ENCODE results near the gene ERFE. TPM values are rescaled to one million over a fixed set of nuclear protein-coding genes. Genes with fewer than 3 reads are reported as not detected.

ERFE gene
- total and polyA plus RNA-seq, 10 of the 15 experiments (the other 5 are each of a cell fraction or from before 2014, with no cell fraction given), result not detected

- Histone ChIP-seq H2AFZ (ENCODE audit: control insufficient read depth, low read depth, low read length) (peak within 1 kb of the TSS; percentile 83), H3K9ac (ENCODE audit: control insufficient read depth, insufficient read depth, low read length) (peak within 1 kb of the TSS; percentile 88), H3K27ac (ENCODE audit: control insufficient read depth, insufficient read depth) (peak within 1 kb of the TSS; percentile 76), H3K4me2 (ENCODE audit: control insufficient read depth, insufficient read depth) (peak within 1 kb of the TSS; percentile 93), H3K4me1 (ENCODE audit: control insufficient read depth, insufficient read depth, low read length) (peaks cover 12% of the 10 kb centered on the region), H3K79me2 (ENCODE audit: control insufficient read depth, insufficient read depth, low read length) (peaks cover 54% of the 10 kb centered on the region), H4K20me1 (ENCODE audit: control insufficient read depth, insufficient read depth) (peaks cover 6% of the 10 kb centered on the region), H3K9me3 (replicated peaks; ENCODE audit: control insufficient read depth, insufficient read depth, low read length) (no peaks in the 10 kb centered on the region), H3K4me3 (peak within 1 kb of the TSS; percentile 79), H3K36me3 (ENCODE audit: control insufficient read depth in 2 of 2, insufficient read depth in 2 of 2, low read length in 1 of 2) (no peaks in the 10 kb centered on the region), H3K27me3 (replicated peaks in 1 of 2; ENCODE audit: control insufficient read depth in 2 of 2, insufficient read depth in 2 of 2, low read length in 1 of 2) (no peaks in the 10 kb centered on the region)
- DNase-seq (ENCODE audit: low read depth, low spot score) (no peak), ATAC-seq (peak; percentile 95), FAIRE-seq (no peak)
- ChIA-PET SMC1A (ENCODE audit: uncharacterized antibody, unreplicated experiment) (interaction anchor here (0.9 to 1.6 kb wide), 4 partner anchors 8 to 375 kb away, joined by 3 to 6 read pairs (median 4); no protein-coding TSS in a partner anchor), POLR2A (interaction anchor here (0.5 to 1.5 kb wide), 5 partner anchors 28 to 1049 kb away, joined by 3 to 5 read pairs (median 4); no protein-coding TSS in a partner anchor), RAD21 (ENCODE audit: unreplicated experiment) (interaction anchor here (0.9 to 1.5 kb wide), 3 partner anchors 60 to 234 kb away, joined by 3 to 5 read pairs (median 3); no protein-coding TSS in a partner anchor), CTCF (interaction anchor here (0.6 to 1.1 kb wide), 4 partner anchors 60 to 273 kb away, joined by 3 to 4 read pairs (median 3); no protein-coding TSS in a partner anchor)
- BruUV-seq (replicated peaks), result no TSS peak
- in situ Hi-C loops (cut with MboI) (no loop called here), intact Hi-C loops (cut with micrococcal nuclease; ENCODE audit: unreplicated experiment) (loop anchor here (5.0 kb wide), 1 partner anchor 39 kb away; the partner anchor contains the start of gene HES6)
- under 1% methylated on average over 78 of the region's 126 CpGs for WGBS (ENCODE audit: insufficient coverage, insufficient replicate concordance, low lambda C conversion rate, missing lambda C conversion rate)
- TF ChIP-seq TCF12 (IDR thresholded peaks at IDR 0.05; ENCODE audit: low read depth, low read length) (peak; percentile 39; the same call in 1 of the 2 replicates), YBX1 (IDR thresholded peaks at IDR 0.05) (no peak), E2F4 (IDR thresholded peaks at IDR 0.05; ENCODE audit: low read depth, low read length) (0 out of 2 replicates have a peak, but pooled peaks have one; percentile 37), HCFC1 (IDR thresholded peaks at IDR 0.05; ENCODE audit: low read length) (peak; percentile 11), ASH2L (IDR thresholded peaks at IDR 0.05; ENCODE audit: borderline replicate concordance, low read depth) (0 out of 2 replicates have a peak, but pooled peaks have one; percentile 66), STAT3 (IDR thresholded peaks at IDR 0.05; ENCODE audit: low read depth, low read length) (no peak), POLR2AphosphoS2 (IDR thresholded peaks at IDR 0.05; ENCODE audit: low read depth, low read length) (peak; percentile 55; the same call in 1 of the 2 replicates), CHD2 (IDR thresholded peaks at IDR 0.05; ENCODE audit: borderline replicate concordance, low read depth, low read length) (peak; percentile 13; the same call in 1 of the 2 replicates), SP1 (IDR thresholded peaks at IDR 0.05; ENCODE audit: low read depth, low read length) (peak; percentile 28), RELA (IDR thresholded peaks at IDR 0.05; ENCODE audit: borderline replicate concordance, partially characterized antibody) (no peak), IKZF1 (conservative IDR thresholded peaks at IDR 0.05) (peak; percentile 83), SIN3A (IDR thresholded peaks at IDR 0.05; ENCODE audit: low read depth, low read length) (0 out of 2 replicates have a peak, but pooled peaks have one; percentile 31), POLR2AphosphoS5 (IDR thresholded peaks at IDR 0.05; ENCODE audit: low read length) (peak; percentile 84), TCF3 (IDR thresholded peaks at IDR 0.05; ENCODE audit: borderline replicate concordance, insufficient read depth, low read depth, low read length) (0 out of 2 replicates have a peak, but pooled peaks have one; percentile 31), CEBPB (IDR thresholded peaks at IDR 0.05; ENCODE audit: borderline replicate concordance in 1 of 2, low read depth in 2 of 2, low read length in 2 of 2) (no peak), TCF7 (IDR thresholded peaks at IDR 0.05; ENCODE audit: borderline replicate concordance) (no peak), PAX8 (IDR thresholded peaks at IDR 0.05) (no peak), SMARCA5 (IDR thresholded peaks at IDR 0.05) (0 out of 2 replicates have a peak, but pooled peaks have one; percentile 10), NR2C1 (IDR thresholded peaks at IDR 0.05) (0 out of 2 replicates have a peak, but pooled peaks have one; percentile 13), PAX5 (IDR thresholded peaks at IDR 0.05; ENCODE audit: borderline replicate concordance, low read depth, low read length) (no peak), GATAD2B (conservative IDR thresholded peaks at IDR 0.05; ENCODE audit: low read depth) (peak; percentile 91; the same call in 1 of the 2 replicates), RFX5 (IDR thresholded peaks at IDR 0.05; ENCODE audit: low read depth, low read length) (no peak)
- TF ChIP-seq, protein P1, sequence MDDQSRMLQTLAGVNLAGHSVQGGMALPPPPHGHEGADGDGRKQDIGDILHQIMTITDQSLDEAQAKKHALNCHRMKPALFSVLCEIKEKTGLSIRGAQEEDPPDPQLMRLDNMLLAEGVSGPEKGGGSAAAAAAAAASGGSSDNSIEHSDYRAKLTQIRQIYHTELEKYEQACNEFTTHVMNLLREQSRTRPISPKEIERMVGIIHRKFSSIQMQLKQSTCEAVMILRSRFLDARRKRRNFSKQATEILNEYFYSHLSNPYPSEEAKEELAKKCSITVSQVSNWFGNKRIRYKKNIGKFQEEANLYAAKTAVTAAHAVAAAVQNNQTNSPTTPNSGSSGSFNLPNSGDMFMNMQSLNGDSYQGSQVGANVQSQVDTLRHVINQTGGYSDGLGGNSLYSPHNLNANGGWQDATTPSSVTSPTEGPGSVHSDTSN (IDR thresholded peaks at IDR 0.05; ENCODE audit: insufficient replicate concordance, low read depth, low read length), result peak; percentile 78
Observed at GRCh38 chr2:238203094-238203972, 44.6 kb downstream of the ERFE start, which contains the start of gene ILKAP. Gene ILKAP, minus strand, starts transcription at chr2:238203695. Its CDS starts 142 bp downstream, at chr2:238203553.

Data from GM12878 (cell line).